BJ (cell line): ENCODE data around the gene KCNN3. TPM values are rescaled to one million over a fixed set of nuclear protein-coding genes. Genes with fewer than 3 reads are reported as not detected.

Experiments
- CTCF ChIA-PET: fragments of 350-600 bp; formaldehyde crosslinking; extraction: SDS; loops from one replicate; lab custom pipeline; 2021; ENCODE audit warnings: antibody characterized with exemption, inconsistent platforms; lab: Yijun Ruan, JAX
- POLR2A ChIA-PET: fragments of 300-600 bp; sonication (Branson Sonifier 250); formaldehyde crosslinking; extraction: SDS; loops from one replicate; lab custom pipeline; 2021; ENCODE audit warnings: antibody characterized with exemption; lab: Charles Lee
- DNase-seq: peaks from one replicate; pipeline ENCODE4 v3.0.0-alpha.2; 2011; ENCODE audit warnings: low read depth
- H3K27me3 ChIP-seq: 2 replicates; pipeline ENCODE4 v1.6.0; 2011; ENCODE audit warnings: low read length; ENCODE audit not compliant: control insufficient read depth, insufficient read depth
- H3K36me3 ChIP-seq: 2 replicates; pipeline ENCODE4 v1.5.1; 2011; ENCODE audit warnings: low read length; ENCODE audit not compliant: control insufficient read depth, insufficient read depth
- H3K4me3 ChIP-seq: 2 replicates; pipeline ENCODE4 v1.5.1; 2011; ENCODE audit warnings: low read depth, mild to moderate bottlenecking, control low read depth, low read length
- CTCF ChIP-seq: IDR thresholded peaks from 2 replicates; pipeline ENCODE4 v1.5.1; 2011; ENCODE audit warnings: low read depth, mild to moderate bottlenecking, control low read depth, inconsistent platforms, low read length, moderate library complexity; ENCODE audit not compliant: insufficient read depth
- polyA plus RNA-seq: library from polyadenylated mRNA; depleted of rRNA; stranded (reverse); fragments of >200 nt; gene quantifications from 2 replicates; pipeline ENCODE4 v1.2.3, GENCODE V29; 2011

Gene KCNN3
- polyA plus RNA-seq, 1 experiment: not detected

GRCh38 chr1:154753426-154753825 is 116.7 kb downstream of the KCNN3 start:
- H3K36me3 ChIP-seq: no peaks in the 10 kb centered on the region
- no peak for TF ChIP-seq CTCF
- ChIA-PET CTCF (interaction anchor here (0.7 kb wide), 1 partner anchor 16 kb away, joined by 3 read pairs; no protein-coding TSS in a partner anchor), POLR2A (no interaction called here)
- no peak overlapping the region for H3K4me3 ChIP-seq
- no peak for DNase-seq
- H3K27me3 ChIP-seq: peaks cover 18% of the 10 kb centered on the region

GRCh38 chr1:154752273-154753030 is 117.6 kb downstream of the KCNN3 start:
- DNase-seq: no peak
- ChIA-PET POLR2A (no interaction called here), CTCF (no interaction called here)
- no peak overlapping the region for H3K4me3 ChIP-seq
- peaks cover 23% of the 10 kb centered on the region for H3K27me3 ChIP-seq
- no peaks in the 10 kb centered on the region for H3K36me3 ChIP-seq
- TF ChIP-seq CTCF: no peak

GRCh38 chr1:154751690-154752089 is 118.4 kb downstream of the KCNN3 start:
- no peak overlapping the region for H3K4me3 ChIP-seq
- no peak for TF ChIP-seq CTCF
- peaks cover 26% of the 10 kb centered on the region for H3K27me3 ChIP-seq
- DNase-seq: no peak
- ChIA-PET CTCF (interaction anchor here (1.4 to 1.5 kb wide), 2 partner anchors 8 to 127 kb away, joined by 3 read pairs; no protein-coding TSS in a partner anchor), POLR2A (no interaction called here)
- no peaks in the 10 kb centered on the region for H3K36me3 ChIP-seq

- CTCF ChIA-PET: interaction anchor here (1.4 to 1.5 kb wide), 2 partner anchors 9 to 127 kb away, joined by 3 read pairs; no protein-coding TSS in a partner anchor
- Histone ChIP-seq H3K36me3 (no peaks in the 10 kb centered on the region), H3K27me3 (peaks cover 32% of the 10 kb centered on the region), H3K4me3 (no peak overlapping the region)
- POLR2A ChIA-PET: no interaction called here
- DNase-seq: no peak
- TF ChIP-seq CTCF: no peak
Measured at GRCh38 chr1:154750681-154751665, 119.1 kb downstream of the KCNN3 start.
